ENCODE measurements around the gene RBP3. TPM values are rescaled to one million over a fixed set of nuclear protein-coding genes. Genes with fewer than 3 reads are reported as not detected.
A peak's percentile ranks its signal among the peaks of the same experiment; 100 is the strongest.

RBP3 gene
- total and polyA plus RNA-seq, 2 donors from 2014 or later: not detected

- intact Hi-C loops (cut with DNase I): no loop called here
- H3K36me3 ChIP-seq (ENCODE audit: control insufficient read depth in 2 of 3, insufficient read depth in 3 of 3, low read length in 3 of 3): no peaks in the 10 kb centered on the region
- no peaks in the 10 kb centered on the region for H3K9me3 ChIP-seq (ENCODE audit: control insufficient read depth in 2 of 3, insufficient read depth in 1 of 3, low read length in 3 of 3)
- no peak for TF ChIP-seq CTCF (IDR thresholded peaks at IDR 0.05; ENCODE audit: borderline replicate concordance, extremely low read depth, insufficient read depth)
- no peaks in the 10 kb centered on the region for H3K27me3 ChIP-seq (ENCODE audit: control insufficient read depth, insufficient read depth, low read length)
- FAIRE-seq (no peak), DNase-seq (peak in 1 of 5 donors; percentile 48)
- peaks cover 0 to 4% (median 0%) of the 10 kb centered on the region in 3 donors for H3K4me1 ChIP-seq (ENCODE audit: control insufficient read depth in 2 of 3, insufficient read depth in 2 of 3, low read depth in 1 of 3, low read length in 3 of 3)
- H3K4me3 ChIP-seq (ENCODE audit: low read length in 3 of 3): no peak overlapping the region
- no peak overlapping the region for H3K27ac ChIP-seq (ENCODE audit: low read depth in 2 of 2, low read length in 2 of 2)
- H3K9ac ChIP-seq (ENCODE audit: low read length in 3 of 3): no peak overlapping the region
These were observed 21.2 kb upstream of the RBP3 start for GRCh38 chr10:47326927-47327330.

GRCh38 chr10:47329855-47330254 is 18.3 kb upstream of the RBP3 start:
- intact Hi-C loops (cut with DNase I): no loop called here
- Histone ChIP-seq H3K4me3 (ENCODE audit: low read length in 3 of 3) (no peak overlapping the region), H3K9ac (ENCODE audit: low read length in 3 of 3) (no peak overlapping the region), H3K9me3 (ENCODE audit: control insufficient read depth in 2 of 3, insufficient read depth in 1 of 3, low read length in 3 of 3) (no peaks in the 10 kb centered on the region), H3K27ac (ENCODE audit: low read depth in 2 of 2, low read length in 2 of 2) (no peak overlapping the region), H3K27me3 (ENCODE audit: control insufficient read depth, insufficient read depth, low read length) (no peaks in the 10 kb centered on the region), H3K36me3 (ENCODE audit: control insufficient read depth in 2 of 3, insufficient read depth in 3 of 3, low read length in 3 of 3) (no peaks in the 10 kb centered on the region), H3K4me1 (ENCODE audit: control insufficient read depth in 2 of 3, insufficient read depth in 2 of 3, low read depth in 1 of 3, low read length in 3 of 3) (peaks cover 0 to 4% (median 0%) of the 10 kb centered on the region in 3 donors)
- peak in 1 of 5 donors; percentile 39 for DNase-seq
- TF ChIP-seq CTCF (IDR thresholded peaks at IDR 0.05; ENCODE audit: borderline replicate concordance, extremely low read depth, insufficient read depth): no peak
- FAIRE-seq: no peak

- no peak for TF ChIP-seq CTCF (IDR thresholded peaks at IDR 0.05; ENCODE audit: borderline replicate concordance, extremely low read depth, insufficient read depth)
- H3K4me1 ChIP-seq (ENCODE audit: control insufficient read depth in 2 of 3, insufficient read depth in 2 of 3, low read depth in 1 of 3, low read length in 3 of 3): peaks cover 0 to 4% (median 0%) of the 10 kb centered on the region in 3 donors
- no peaks in the 10 kb centered on the region for H3K36me3 ChIP-seq (ENCODE audit: control insufficient read depth in 2 of 3, insufficient read depth in 3 of 3, low read length in 3 of 3)
- no peaks in the 10 kb centered on the region for H3K27me3 ChIP-seq (ENCODE audit: control insufficient read depth, insufficient read depth, low read length)
- H3K4me3 ChIP-seq (ENCODE audit: low read length in 3 of 3): no peak overlapping the region
- peak in 1 of 5 donors; percentile 24 for DNase-seq
- H3K9me3 ChIP-seq (ENCODE audit: control insufficient read depth in 2 of 3, insufficient read depth in 1 of 3, low read length in 3 of 3): no peaks in the 10 kb centered on the region
- FAIRE-seq: no peak
- H3K27ac ChIP-seq (ENCODE audit: low read depth in 2 of 2, low read length in 2 of 2): no peak overlapping the region
- no peak overlapping the region for H3K9ac ChIP-seq (ENCODE audit: low read length in 3 of 3)
- intact Hi-C loops (cut with DNase I): no loop called here
These were observed 17.8 kb upstream of the RBP3 start for GRCh38 chr10:47330366-47330765.

- FAIRE-seq: no peak
- no peak overlapping the region for H3K27ac ChIP-seq (ENCODE audit: low read depth in 2 of 2, low read length in 2 of 2)
These were observed 17.4 kb upstream of the RBP3 start for GRCh38 chr10:47330804-47331203.

More at GRCh38 chr10:47330804-47331203, 17.4 kb upstream of the RBP3 start:
- Histone ChIP-seq H3K36me3 (ENCODE audit: control insufficient read depth in 2 of 3, insufficient read depth in 3 of 3, low read length in 3 of 3) (no peaks in the 10 kb centered on the region), H3K4me1 (ENCODE audit: control insufficient read depth in 2 of 3, insufficient read depth in 2 of 3, low read depth in 1 of 3, low read length in 3 of 3) (peaks cover 0 to 4% (median 0%) of the 10 kb centered on the region in 3 donors), H3K4me3 (ENCODE audit: low read length in 3 of 3) (no peak overlapping the region), H3K9me3 (ENCODE audit: control insufficient read depth in 2 of 3, insufficient read depth in 1 of 3, low read length in 3 of 3) (no peaks in the 10 kb centered on the region), H3K9ac (ENCODE audit: low read length in 3 of 3) (no peak overlapping the region), H3K27me3 (ENCODE audit: control insufficient read depth, insufficient read depth, low read length) (no peaks in the 10 kb centered on the region)
- DNase-seq: peak in 1 of 5 donors; percentile 24
- no peak for TF ChIP-seq CTCF (IDR thresholded peaks at IDR 0.05; ENCODE audit: borderline replicate concordance, extremely low read depth, insufficient read depth)
- intact Hi-C loops (cut with DNase I): no loop called here

Data from kidney (tissue), 14 donors.